ENCODE measurements around the gene CELF1. TPM values are rescaled to one million over a fixed set of nuclear protein-coding genes. Genes with fewer than 3 reads are reported as not detected.
"Not testable (repeated sequence)": the region's sequence is repeated elsewhere in the genome, so short reads cannot be mapped to it uniquely, and the experiment has no call there.

CELF1 gene
- total RNA-seq, 1 donor from 2014 or later = 125 TPM

DNA sequence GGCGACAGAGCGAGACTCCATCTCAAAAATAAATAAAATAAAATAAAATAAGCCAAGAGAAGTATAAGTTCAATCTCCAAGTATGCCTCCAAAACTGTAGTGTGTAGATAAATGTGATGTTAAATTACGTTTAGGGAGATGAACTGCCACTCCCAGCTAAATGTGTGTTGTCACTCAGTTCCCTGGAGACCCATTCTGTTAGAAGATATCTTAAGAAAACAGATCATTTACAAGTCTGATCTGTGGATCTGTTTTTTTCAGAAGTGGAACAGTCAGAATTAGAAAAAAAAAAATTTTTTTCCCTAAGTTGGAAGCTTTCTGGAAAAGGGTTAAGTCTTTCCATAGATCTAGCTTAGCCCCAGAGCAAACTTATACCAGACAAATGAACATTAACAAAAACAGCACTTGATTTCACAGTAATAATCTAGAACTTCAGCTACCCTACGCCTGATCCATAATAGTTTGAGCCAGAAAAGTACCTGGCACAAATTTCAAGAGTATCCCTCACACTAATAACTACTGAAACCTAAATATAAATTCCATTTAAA, 18.2 kb downstream of the CELF1 start:
- Mint-ChIP-seq H3K36me3 (peaks cover 16% of the 10 kb centered on the region), H3K4me3 (no peak overlapping the region), H3K27me3 (no peaks in the 10 kb centered on the region), H3K9me3 (no peaks in the 10 kb centered on the region), H3K27ac (peak overlapping the region; percentile 53), H3K4me1 (ENCODE audit: unreplicated experiment) (peaks cover 31% of the 10 kb centered on the region)
- DNase-seq (ENCODE audit: extremely low spot score, unreplicated experiment) = no peak
- TF ChIP-seq, protein P1, sequence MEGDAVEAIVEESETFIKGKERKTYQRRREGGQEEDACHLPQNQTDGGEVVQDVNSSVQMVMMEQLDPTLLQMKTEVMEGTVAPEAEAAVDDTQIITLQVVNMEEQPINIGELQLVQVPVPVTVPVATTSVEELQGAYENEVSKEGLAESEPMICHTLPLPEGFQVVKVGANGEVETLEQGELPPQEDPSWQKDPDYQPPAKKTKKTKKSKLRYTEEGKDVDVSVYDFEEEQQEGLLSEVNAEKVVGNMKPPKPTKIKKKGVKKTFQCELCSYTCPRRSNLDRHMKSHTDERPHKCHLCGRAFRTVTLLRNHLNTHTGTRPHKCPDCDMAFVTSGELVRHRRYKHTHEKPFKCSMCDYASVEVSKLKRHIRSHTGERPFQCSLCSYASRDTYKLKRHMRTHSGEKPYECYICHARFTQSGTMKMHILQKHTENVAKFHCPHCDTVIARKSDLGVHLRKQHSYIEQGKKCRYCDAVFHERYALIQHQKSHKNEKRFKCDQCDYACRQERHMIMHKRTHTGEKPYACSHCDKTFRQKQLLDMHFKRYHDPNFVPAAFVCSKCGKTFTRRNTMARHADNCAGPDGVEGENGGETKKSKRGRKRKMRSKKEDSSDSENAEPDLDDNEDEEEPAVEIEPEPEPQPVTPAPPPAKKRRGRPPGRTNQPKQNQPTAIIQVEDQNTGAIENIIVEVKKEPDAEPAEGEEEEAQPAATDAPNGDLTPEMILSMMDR (conservative IDR thresholded peaks at IDR 0.05) = no peak

DNA sequence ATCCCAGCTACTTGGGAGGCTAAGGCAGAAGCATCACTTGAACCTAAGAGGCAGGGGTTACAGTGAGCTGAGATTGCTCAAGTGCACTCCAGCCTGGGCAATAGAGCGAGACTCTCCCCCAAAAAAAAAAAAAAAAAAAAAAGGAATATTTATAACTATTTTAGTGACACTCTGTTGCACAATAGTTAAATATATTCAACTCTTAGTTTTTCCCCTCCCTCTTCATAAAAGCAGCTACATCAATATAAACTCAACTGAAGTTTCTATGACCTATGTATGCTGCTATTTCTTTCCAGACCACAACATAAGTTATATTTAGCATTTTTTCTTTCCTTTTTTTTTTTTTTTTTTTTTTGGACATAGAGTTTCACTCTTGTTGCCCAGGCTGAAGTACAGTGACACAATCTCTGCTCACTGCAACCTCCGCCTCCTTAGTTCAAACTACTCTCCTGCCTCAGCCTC, 19.2 kb downstream of the CELF1 start:
- DNase-seq (ENCODE audit: extremely low spot score, unreplicated experiment) = no peak
- H3K9me3 Mint-ChIP-seq = no peaks in the 10 kb centered on the region
- no peaks in the 10 kb centered on the region for H3K27me3 Mint-ChIP-seq
- H3K4me1 Mint-ChIP-seq (ENCODE audit: unreplicated experiment) = peaks cover 22% of the 10 kb centered on the region
- H3K4me3 Mint-ChIP-seq = no peak overlapping the region
- no peak overlapping the region for H3K27ac Mint-ChIP-seq
- TF ChIP-seq, protein P1 (conservative IDR thresholded peaks at IDR 0.05) = no peak
- peaks cover 13% of the 10 kb centered on the region for H3K36me3 Mint-ChIP-seq

- Mint-ChIP-seq H3K4me1 (ENCODE audit: unreplicated experiment) (peaks cover 19% of the 10 kb centered on the region), H3K4me3 (no peak overlapping the region), H3K9me3 (no peaks in the 10 kb centered on the region), H3K27ac (peak overlapping the region; percentile 85), H3K36me3 (peaks cover 14% of the 10 kb centered on the region), H3K27me3 (no peaks in the 10 kb centered on the region)
- TF ChIP-seq, protein P1 (conservative IDR thresholded peaks at IDR 0.05) = no peak
- DNase-seq (ENCODE audit: extremely low spot score, unreplicated experiment) = no peak
These were observed 20.2 kb downstream of the CELF1 start for GRCh38 chr11:47532597-47533213.

- Mint-ChIP-seq H3K9me3 (no peaks in the 10 kb centered on the region), H3K4me3 (no peak overlapping the region), H3K27ac (no peak overlapping the region), H3K36me3 (peaks cover 14% of the 10 kb centered on the region), H3K27me3 (no peaks in the 10 kb centered on the region), H3K4me1 (ENCODE audit: unreplicated experiment) (peaks cover 19% of the 10 kb centered on the region)
- TF ChIP-seq, protein P1 (conservative IDR thresholded peaks at IDR 0.05) = no peak
- DNase-seq (ENCODE audit: extremely low spot score, unreplicated experiment) = no peak
These were observed 21.3 kb downstream of the CELF1 start for GRCh38 chr11:47531666-47532065.

DNA sequence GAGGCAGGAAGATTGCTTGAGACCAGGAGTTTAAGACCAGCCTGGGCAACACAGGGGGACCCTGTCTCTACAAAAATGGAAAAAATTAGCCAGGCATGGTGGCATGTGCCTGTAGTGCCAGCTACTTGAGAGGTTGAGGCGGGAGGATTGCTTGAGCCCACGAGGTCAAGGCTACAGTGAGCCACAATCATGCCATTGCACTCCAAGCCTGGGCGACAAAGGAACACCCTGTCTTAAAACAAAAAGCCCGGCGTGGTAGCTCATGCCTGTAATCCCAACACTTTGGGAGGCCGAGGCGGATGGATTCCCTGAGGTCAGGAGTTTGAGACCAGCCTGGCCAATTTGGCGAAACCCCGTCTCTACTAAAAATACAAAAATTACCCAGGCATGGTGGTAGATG, 22.2 kb downstream of the CELF1 start:
- H3K4me3 Mint-ChIP-seq; H3K9me3 Mint-ChIP-seq; DNase-seq (ENCODE audit: extremely low spot score, unreplicated experiment); H3K27ac Mint-ChIP-seq; H3K27me3 Mint-ChIP-seq: not testable (repeated sequence)
- Mint-ChIP-seq H3K4me1 (ENCODE audit: unreplicated experiment) (peaks cover 21% of the 10 kb centered on the region), H3K36me3 (peaks cover 14% of the 10 kb centered on the region)

- TF ChIP-seq, protein P1 (conservative IDR thresholded peaks at IDR 0.05) = no peak
- H3K4me1 Mint-ChIP-seq (ENCODE audit: unreplicated experiment) = peaks cover 24% of the 10 kb centered on the region
- peaks cover 14% of the 10 kb centered on the region for H3K36me3 Mint-ChIP-seq
- DNase-seq (ENCODE audit: extremely low spot score, unreplicated experiment) = no peak
- H3K4me3 Mint-ChIP-seq = no peak overlapping the region
- no peaks in the 10 kb centered on the region for H3K9me3 Mint-ChIP-seq
- no peaks in the 10 kb centered on the region for H3K27me3 Mint-ChIP-seq
- no peak overlapping the region for H3K27ac Mint-ChIP-seq
These were observed 23.0 kb downstream of the CELF1 start for GRCh38 chr11:47529951-47530350.
